Stimulated activated CD4-positive, alpha-beta T cell treated with anti-CD3 and anti-CD28 coated beads, Interleukin-12 subunit alpha, Interleukin-12 subunit beta, amount 100 ng/mL, for 24 hours (primary cell): ENCODE results near the gene TSHZ2.
"Not testable (repeated sequence)": the region's sequence is repeated elsewhere in the genome, so short reads cannot be mapped to it uniquely, and the experiment has no call there.

ENCODE experiments used
- DNase-seq, 2 experiments: peaks; one replicate each; pipeline ENCODE4 v3.0.0-alpha.2; 2020; ENCODE audit warnings: low read depth in 2 of 2

Gene TSHZ2

GRCh38 chr20:52964131-52964530 lies 8.0 kb upstream of the TSHZ2 start:
- no peak for DNase-seq

GRCh38 chr20:52965380-52965779 lies 6.8 kb upstream of the TSHZ2 start:
- no peak for DNase-seq

GRCh38 chr20:52965819-52966218 lies 6.3 kb upstream of the TSHZ2 start:
- no peak for DNase-seq

GRCh38 chr20:52966543-52966942 lies 5.6 kb upstream of the TSHZ2 start:
- DNase-seq = not testable (repeated sequence)

- no peak for DNase-seq
Observed at GRCh38 chr20:52971498-52972189, 514 bp upstream of the TSHZ2 start.

GRCh38 chr20:52972965-52973819 lies 1.0 kb downstream of the TSHZ2 start:
- peak in 1 of 2 experiments; percentile 17 for DNase-seq

GRCh38 chr20:52974179-52974594 lies 2.0 kb downstream of the TSHZ2 start:
- peak in 1 of 2 experiments; percentile 21 for DNase-seq

GRCh38 chr20:52975029-52975732 lies 3.0 kb downstream of the TSHZ2 start:
- peak in 1 of 2 experiments; percentile 15 for DNase-seq

- no peak for DNase-seq
Observed at GRCh38 chr20:52975803-52976531, 3.8 kb downstream of the TSHZ2 start.

- DNase-seq = no peak
Observed at GRCh38 chr20:52978851-52979250, 6.7 kb downstream of the TSHZ2 start.

GRCh38 chr20:52981051-52981450 lies 8.9 kb downstream of the TSHZ2 start:
- no peak for DNase-seq

GRCh38 chr20:52983726-52984450 lies 11.7 kb downstream of the TSHZ2 start:
- DNase-seq = no peak

GRCh38 chr20:52984451-52984810 lies 12.3 kb downstream of the TSHZ2 start:
- no peak for DNase-seq

GRCh38 chr20:52985687-52986086 lies 13.5 kb downstream of the TSHZ2 start:
- DNase-seq = no peak

- DNase-seq = no peak
Observed at GRCh38 chr20:52987295-52987694, 15.1 kb downstream of the TSHZ2 start.

GRCh38 chr20:52991830-52992229 lies 19.7 kb downstream of the TSHZ2 start:
- DNase-seq = no peak

GRCh38 chr20:52992632-52993031 lies 20.5 kb downstream of the TSHZ2 start:
- DNase-seq = no peak

GRCh38 chr20:52993076-52993475 lies 20.9 kb downstream of the TSHZ2 start:
- DNase-seq = no peak

- no peak for DNase-seq
Observed at GRCh38 chr20:52994184-52994970, 22.2 kb downstream of the TSHZ2 start.

- no peak for DNase-seq
Observed at GRCh38 chr20:52996130-52996529, 24.0 kb downstream of the TSHZ2 start.
